Activated effector memory CD4-positive, alpha-beta T cell treated with Interleukin-2 at 50 U/mL for 16 hours (primary cell): ENCODE data around the gene KRT6C.
"Not testable (repeated sequence)": the region's sequence is repeated elsewhere in the genome, so short reads cannot be mapped to it uniquely, and the experiment has no call there.

ENCODE experiments used
- DNase-seq: peaks from one replicate; pipeline ENCODE4 v3.0.0-alpha.2; 2020

KRT6C gene

GRCh38 chr12:52454411-52455201, 19.0 kb downstream of the KRT6C start:
- DNase-seq: no peak

GRCh38 chr12:52452101-52452500, 21.5 kb downstream of the KRT6C start, which contains the start of gene KRT6B:
Gene KRT6B (minus strand): TSS chr12:52452146. CDS start chr12:52452078, 68 bp downstream.
- no peak for DNase-seq

DNA sequence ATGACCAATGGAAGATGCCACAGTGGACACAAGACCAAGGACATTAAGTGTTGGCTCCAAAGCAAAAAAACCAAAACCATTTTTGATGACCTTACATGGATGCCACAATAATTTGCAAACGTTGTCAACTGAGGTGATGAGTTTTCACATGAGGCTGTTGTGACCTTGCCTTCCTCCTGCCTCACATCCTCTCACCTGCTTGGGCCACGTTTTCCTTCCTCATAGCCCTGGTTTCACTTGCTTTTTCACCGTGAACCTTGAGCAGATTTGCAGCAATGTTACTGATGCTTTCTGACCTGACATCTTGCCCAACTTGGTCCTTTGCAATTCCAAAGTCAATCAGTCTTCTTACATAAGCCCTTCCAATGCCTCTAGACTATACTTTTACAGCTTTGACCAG, 25.4 kb downstream of the KRT6C start:
- no peak for DNase-seq

DNA sequence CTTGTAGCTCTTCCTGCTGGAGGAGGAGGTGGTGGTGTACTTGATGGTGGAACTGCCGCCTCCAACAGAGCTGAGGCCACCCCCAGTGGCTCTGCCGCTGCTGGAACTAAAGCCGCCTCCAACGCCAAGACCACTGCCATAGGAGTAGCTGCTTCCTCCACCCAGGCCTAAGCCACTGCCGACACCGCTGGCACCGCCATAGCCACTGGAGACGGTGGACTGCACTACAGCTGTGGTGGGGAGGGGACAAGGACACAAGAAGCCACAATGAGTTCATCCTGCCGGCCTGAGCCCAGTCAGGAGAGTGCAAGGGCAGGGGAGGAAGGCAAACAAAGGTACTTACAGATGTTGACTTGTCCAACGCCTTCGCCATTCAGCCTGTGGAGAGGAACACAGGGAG, 26.4 kb downstream of the KRT6C start:
- not testable (repeated sequence) for DNase-seq

- no peak for DNase-seq
Measured at GRCh38 chr12:52446367-52447045, 27.1 kb downstream of the KRT6C start.

GRCh38 chr12:52445876-52446275, 27.7 kb downstream of the KRT6C start:
- no peak for DNase-seq

DNA sequence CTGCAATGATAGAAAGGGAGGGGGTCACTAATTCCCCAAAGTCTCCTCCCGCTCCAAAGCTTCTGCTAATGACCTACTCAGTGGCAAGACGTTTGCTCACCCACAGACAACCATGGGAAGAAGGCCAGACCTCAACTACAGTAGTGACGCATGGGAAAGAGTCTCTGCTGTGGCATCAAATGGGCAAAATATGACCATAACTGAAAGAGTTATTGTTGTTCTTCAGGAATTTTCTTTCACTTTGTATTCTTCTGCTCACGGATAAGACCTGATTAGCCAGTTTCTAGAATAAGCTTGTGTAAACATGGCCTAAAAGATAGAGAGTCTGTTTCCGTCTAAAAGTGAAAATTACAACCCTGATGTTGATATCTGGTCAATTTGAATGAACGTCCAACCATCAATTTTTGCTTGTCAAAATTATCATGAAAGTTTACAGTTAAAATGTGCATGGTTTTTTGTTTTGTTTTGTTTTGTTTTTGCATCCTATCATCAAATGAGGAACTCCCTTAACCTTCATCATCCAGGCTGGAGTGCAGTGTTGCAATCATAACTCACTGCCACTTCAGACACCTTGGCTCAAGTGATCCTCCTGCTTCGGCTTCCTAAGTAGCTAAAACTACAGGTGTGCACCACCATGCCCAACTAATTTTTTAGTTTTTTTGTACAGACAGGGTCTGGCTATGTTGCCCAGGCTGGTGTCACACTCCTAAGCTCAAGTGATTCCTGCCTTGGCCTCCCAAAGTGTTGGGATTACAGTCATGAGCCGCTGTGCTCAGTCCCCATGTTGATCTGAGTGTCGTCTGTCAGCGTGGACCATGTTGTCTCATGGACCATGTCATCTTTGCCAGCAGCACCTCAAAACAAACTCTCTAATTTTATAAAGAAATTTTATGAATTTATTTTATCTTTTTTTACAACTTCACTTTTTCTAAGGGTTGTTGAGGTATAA, 28.7 kb downstream of the KRT6C start:
- DNase-seq: no peak

GRCh38 chr12:52443966-52444365, 29.6 kb downstream of the KRT6C start:
- DNase-seq: no peak

DNA sequence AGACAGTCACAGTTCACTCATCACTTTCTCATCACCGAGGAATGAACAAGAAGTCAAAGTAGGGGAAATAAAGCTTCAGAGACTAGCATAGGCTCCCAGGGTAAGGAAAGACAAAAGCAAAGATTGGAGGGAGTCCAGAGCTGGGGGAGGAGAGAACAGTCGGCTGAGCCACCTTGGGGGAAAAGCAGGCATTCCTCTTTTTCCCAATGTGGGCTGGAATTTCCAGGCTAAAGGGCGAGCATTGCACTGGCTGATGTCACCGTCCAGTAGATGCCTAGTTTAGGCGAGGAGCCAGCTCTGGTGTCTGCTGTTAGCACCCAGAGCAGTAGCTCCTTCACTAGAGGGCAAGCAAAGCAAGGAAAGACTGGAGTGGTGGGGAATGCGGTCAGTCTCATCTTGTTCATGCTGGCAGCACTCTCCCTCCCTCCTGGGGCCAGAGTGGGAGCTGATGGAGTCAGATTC, 31.0 kb downstream of the KRT6C start:
- DNase-seq: no peak

- no peak for DNase-seq
Measured at GRCh38 chr12:52441320-52441911, 32.2 kb downstream of the KRT6C start.

DNA sequence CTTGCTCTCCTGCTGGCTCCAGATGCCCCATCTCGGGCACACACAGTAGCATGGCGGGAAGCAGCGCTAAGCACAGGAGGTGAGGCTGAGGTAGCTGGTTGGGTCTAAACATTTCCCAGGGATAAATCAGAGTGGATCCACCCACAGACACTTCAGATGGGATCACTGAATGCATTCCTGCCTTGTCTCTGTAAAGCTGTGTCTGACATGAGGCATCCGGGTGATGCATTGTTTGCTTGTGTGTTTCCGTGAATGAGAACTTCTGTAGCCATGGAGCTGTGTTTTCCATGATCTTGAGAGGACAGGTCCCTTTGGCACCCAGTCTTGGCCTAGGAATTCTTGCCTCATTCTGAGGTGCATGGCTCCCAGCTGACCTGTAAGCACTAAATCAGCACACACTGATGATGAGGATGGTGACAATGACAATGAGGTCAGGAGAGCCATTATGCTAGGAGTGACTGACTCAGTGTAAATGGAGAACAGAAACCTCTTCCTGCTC, 32.7 kb downstream of the KRT6C start:
- no peak for DNase-seq

DNA sequence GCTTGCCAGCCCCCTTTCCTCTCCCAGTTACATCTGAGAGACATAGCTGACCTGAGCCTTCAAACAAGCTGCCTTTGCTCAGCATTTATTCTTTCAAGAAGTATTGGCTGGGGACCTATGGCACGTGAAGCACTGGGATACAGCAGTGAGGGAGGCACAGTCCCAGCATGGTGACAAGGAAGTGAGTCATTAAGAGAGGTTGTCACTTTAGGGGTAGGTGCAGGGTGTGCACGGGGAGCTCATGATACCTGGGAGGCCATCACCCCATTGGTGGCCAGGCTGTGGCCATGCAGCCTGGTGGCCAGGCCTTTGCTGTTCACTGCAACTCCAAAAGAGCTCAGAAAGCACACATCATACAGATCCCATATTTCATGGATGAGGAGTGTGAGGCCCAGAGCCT, 33.8 kb downstream of the KRT6C start:
- DNase-seq: no peak

- DNase-seq: no peak
Measured at GRCh38 chr12:52439420-52439819, 34.2 kb downstream of the KRT6C start.

DNA sequence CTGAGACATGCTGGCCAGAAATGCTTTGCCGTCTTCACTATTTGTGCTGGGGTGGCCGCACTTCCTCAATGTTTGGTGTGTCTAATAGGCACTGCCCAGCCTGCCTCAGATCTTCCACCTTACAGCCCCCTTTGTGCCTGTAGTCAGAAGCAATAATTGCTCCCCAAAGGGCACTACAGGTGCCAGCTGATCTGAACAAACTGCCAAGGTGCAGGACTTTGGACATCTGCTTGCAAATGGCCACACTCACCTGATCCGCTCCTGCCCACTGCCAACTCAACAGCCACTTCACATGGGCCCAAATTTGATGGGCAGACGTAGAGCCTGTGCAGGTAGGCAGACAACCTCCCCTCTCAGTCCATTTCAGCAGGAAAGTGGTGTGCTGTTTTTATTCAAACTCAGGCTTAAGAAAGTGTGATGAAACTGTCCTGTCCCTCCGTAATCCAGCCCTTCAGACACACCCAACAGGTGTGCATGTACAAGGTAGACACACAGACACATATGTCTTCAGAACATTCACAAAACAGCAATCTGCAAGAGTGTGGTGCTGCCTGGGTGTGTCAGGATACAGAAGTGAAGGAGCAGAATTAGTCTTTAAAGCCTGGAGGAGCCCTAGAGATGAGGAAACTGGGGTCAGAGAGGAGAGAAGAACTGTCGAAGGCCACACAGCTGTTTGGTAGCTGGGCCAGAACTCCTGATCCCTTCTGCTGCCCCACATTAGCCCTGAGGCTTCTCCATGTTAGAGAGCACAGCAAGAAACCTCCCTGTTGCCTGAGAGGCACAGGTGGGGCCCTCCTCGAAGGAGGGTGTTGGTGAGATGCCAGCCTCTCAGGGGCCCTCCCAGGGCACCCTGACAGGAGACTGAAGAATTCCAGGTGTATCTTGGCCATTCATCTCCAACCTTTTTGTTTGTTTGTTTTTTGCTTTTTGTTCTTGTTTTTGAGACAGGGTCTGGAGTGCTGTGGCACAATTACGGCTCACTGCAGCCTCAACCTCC, 35.0 kb downstream of the KRT6C start:
- no peak for DNase-seq

- no peak for DNase-seq
Measured at GRCh38 chr12:52437508-52437907, 36.1 kb downstream of the KRT6C start.

GRCh38 chr12:52436828-52437474, 36.7 kb downstream of the KRT6C start:
- no peak for DNase-seq

DNA sequence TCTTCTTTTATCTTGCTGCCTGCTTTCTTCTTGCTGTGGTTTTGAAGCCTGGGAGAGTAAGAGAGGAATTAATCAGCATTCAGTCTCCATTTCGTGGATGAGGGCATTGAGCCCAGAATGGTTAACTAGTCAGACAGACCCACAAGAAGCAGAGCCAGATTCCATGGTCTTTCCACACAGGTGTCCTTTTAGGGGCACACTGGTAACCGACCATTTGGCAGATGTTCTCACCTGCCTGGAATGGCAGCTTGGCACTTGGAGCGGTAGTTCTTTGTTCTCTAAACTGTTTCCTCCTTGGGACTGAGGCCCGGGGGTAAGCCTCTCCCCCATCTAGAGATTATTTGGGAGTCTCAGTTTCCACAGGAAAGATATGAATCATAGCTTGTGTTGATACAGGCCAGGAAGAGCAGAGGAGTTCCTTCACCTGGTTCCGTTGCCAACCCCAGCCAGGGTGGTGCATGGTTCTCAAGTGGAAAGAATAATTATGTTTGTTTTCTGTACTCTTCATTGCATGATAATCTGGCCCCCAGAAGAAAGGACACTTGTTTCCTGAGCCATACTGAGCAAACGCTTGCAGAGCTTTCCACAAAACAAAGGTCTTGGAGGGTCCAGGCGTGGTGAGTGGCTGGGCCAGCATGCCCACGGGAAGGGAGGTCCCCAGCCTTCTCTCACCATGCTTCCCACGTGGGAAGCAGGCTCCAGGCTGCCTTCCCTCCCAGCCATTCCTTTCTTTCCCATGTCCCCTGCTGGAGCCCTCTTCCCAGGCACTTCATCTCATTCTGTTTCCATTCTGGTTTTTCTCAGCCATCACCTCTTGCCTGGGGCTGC, 37.4 kb downstream of the KRT6C start:
- DNase-seq: no peak

DNA sequence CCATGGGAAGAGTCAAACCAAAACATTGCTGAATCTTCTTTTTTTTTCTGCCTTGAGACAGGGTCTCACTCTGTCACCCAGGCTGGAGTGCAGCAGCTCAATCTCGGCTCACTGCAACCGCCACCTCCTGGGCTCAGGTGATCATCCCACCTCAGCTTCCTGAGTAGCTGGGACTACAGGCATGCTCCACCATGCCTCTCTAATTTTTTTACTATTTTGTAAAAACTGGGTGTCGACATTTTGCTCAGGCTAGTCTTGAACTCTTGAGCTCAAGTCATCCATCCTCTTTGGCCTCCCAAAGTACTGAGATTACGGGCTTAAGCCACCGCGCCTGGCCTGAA, 38.0 kb downstream of the KRT6C start:
- no peak for DNase-seq

DNA sequence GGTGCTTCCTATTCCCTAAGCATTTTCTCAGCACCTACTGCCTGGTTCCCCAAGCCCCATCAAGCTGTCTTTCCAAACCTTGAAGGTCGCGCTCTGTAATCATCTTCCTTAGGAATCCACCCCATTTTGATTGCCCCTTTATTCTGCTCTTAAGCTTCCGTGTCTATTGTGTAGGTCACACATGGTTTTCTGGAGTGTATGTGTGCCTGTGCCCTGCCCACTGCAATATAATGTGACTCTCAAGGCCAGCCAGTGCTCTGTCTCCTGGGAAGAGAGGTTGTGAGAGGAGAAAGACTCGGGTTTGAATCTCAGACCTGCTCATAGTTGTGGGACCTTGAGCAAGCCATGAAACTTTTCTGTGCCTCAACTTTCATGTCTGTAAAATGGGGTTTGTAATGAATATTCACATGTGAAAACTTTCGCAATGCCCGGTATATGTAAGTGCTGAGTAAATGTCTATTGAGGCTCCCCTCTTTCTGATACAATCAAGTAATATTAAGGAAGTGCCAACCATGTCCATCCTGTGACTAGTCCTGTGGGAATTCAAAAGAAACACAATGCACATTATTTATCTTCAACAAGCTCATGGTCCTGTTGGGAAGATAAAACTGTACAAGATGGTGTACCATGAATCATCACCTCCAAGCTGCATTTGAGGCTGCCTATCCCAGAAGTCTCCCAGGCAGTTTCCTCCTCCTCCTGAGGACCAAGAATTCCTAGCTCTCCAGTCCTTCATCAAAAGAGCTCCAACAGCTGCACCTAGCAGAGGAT, 38.7 kb downstream of the KRT6C start:
- no peak for DNase-seq
